Measurements from ENCODE around the gene HELZ. TPM values are rescaled to one million over a fixed set of nuclear protein-coding genes. Genes with fewer than 3 reads are reported as not detected.

HELZ gene
- total RNA-seq, 4 donors from 2014 or later, result 47.3 to 95.4 (median 61.3) TPM

DNA sequence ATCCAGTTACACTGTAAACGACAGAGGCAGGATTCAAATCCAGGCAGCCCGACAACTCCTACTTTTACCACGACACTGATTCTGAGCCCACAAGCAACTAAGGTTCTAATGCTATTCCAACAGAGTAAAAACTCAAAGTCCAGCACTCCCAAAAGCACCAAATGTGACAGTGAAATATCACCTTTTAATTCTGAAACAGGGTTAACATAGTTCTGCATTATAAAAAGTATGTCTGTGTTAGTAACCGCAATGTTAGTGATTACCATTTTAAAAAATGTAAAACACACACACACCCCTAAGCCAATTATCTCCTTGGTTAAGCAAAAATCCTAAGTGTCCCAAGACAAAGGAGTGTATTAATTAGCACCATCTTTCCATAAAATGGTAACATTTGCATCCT is 19.7 kb downstream of the HELZ start:
- Histone ChIP-seq H3K36me3 (peaks cover 0 to 4% (median 0%) of the 10 kb centered on the region in 3 donors), H3K9me3 (no peaks in the 10 kb centered on the region), H3K27me3 (no peaks in the 10 kb centered on the region), H3K4me3 (no peak overlapping the region), H3K27ac (no peak overlapping the region), H3K4me1 (peaks cover 0 to 48% (median under 1%) of the 10 kb centered on the region in 4 donors)
- DNase-seq (ENCODE audit: low spot score in 2 of 2), result no peak
- whole genome bisulfite sequencing, 2 donors, result 91 to 92% methylated on average over 4 of the region's 4 CpGs
- TF ChIP-seq EP300 (IDR thresholded peaks at IDR 0.05) (no peak), POLR2A (IDR thresholded peaks at IDR 0.05) (no peak)
- TF ChIP-seq, protein P1, sequence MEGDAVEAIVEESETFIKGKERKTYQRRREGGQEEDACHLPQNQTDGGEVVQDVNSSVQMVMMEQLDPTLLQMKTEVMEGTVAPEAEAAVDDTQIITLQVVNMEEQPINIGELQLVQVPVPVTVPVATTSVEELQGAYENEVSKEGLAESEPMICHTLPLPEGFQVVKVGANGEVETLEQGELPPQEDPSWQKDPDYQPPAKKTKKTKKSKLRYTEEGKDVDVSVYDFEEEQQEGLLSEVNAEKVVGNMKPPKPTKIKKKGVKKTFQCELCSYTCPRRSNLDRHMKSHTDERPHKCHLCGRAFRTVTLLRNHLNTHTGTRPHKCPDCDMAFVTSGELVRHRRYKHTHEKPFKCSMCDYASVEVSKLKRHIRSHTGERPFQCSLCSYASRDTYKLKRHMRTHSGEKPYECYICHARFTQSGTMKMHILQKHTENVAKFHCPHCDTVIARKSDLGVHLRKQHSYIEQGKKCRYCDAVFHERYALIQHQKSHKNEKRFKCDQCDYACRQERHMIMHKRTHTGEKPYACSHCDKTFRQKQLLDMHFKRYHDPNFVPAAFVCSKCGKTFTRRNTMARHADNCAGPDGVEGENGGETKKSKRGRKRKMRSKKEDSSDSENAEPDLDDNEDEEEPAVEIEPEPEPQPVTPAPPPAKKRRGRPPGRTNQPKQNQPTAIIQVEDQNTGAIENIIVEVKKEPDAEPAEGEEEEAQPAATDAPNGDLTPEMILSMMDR (IDR thresholded peaks at IDR 0.05), result no peak

DNA sequence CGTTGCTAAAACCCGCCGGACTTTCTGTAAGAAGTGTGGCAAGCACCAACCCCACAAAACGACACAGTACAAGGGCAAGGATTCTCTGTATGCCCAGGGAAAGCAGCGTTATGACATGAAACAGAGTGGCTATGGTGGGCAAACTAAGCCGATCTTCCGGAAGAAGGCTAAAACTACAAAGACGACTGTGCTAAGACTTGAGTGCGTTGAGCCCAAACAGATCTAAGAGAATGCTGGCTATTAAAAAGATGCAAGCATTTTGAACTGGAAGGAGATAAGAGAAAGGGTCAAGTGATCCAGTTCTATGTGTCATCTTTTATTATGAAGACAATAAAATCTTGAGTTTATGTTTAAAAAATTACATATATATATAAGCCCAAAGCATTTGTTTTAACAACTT is 20.3 kb downstream of the HELZ start:
- Histone ChIP-seq H3K4me1 (peaks cover 0 to 54% (median 3%) of the 10 kb centered on the region in 4 donors), H3K36me3 (peaks cover 0 to 4% (median 0%) of the 10 kb centered on the region in 3 donors), H3K9me3 (no peaks in the 10 kb centered on the region), H3K27ac (no peak overlapping the region), H3K4me3 (no peak overlapping the region), H3K27me3 (no peaks in the 10 kb centered on the region)
- DNase-seq (ENCODE audit: low spot score in 2 of 2), result no peak
- 95 to 97% methylated on average over 9 of the region's 9 CpGs for WGBS, 2 donors
- TF ChIP-seq, protein P1 (IDR thresholded peaks at IDR 0.05), result no peak
- TF ChIP-seq EP300 (IDR thresholded peaks at IDR 0.05) (no peak), POLR2A (IDR thresholded peaks at IDR 0.05) (no peak)

DNA sequence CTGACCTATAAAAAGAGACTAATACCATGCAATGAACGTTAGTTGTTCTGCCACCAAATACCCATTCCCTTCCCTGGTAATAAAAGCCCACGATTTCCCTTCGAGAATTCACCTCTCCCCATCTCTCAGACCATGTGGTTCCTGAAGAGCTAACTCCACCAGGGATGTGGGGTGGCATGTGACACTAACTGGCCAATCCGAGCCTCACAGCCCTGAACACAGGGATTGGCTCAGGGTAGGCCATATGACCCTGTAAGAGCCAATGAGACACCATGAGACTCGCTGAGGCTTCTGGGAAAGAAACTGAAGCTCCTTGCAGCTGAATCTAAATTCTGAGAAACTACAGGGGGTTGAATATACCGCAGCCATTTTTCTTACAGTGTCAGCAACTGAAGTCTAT is 21.1 kb downstream of the HELZ start:
- peaks cover 0 to 2% (median 0%) of the 10 kb centered on the region in 3 donors for H3K36me3 ChIP-seq
- no peak overlapping the region for H3K27ac ChIP-seq
- peaks cover 0 to 54% (median 4%) of the 10 kb centered on the region in 4 donors for H3K4me1 ChIP-seq
- no peak for DNase-seq (ENCODE audit: low spot score in 2 of 2)
- TF ChIP-seq EP300 (IDR thresholded peaks at IDR 0.05), result no peak
- no peak for TF ChIP-seq POLR2A (IDR thresholded peaks at IDR 0.05)
- TF ChIP-seq, protein P1 (IDR thresholded peaks at IDR 0.05), result no peak
- no peaks in the 10 kb centered on the region for H3K9me3 ChIP-seq
- H3K27me3 ChIP-seq, result no peaks in the 10 kb centered on the region
- 91 to 95% methylated on average over 6 of the region's 6 CpGs for WGBS, 2 donors
- no peak overlapping the region for H3K4me3 ChIP-seq

DNA sequence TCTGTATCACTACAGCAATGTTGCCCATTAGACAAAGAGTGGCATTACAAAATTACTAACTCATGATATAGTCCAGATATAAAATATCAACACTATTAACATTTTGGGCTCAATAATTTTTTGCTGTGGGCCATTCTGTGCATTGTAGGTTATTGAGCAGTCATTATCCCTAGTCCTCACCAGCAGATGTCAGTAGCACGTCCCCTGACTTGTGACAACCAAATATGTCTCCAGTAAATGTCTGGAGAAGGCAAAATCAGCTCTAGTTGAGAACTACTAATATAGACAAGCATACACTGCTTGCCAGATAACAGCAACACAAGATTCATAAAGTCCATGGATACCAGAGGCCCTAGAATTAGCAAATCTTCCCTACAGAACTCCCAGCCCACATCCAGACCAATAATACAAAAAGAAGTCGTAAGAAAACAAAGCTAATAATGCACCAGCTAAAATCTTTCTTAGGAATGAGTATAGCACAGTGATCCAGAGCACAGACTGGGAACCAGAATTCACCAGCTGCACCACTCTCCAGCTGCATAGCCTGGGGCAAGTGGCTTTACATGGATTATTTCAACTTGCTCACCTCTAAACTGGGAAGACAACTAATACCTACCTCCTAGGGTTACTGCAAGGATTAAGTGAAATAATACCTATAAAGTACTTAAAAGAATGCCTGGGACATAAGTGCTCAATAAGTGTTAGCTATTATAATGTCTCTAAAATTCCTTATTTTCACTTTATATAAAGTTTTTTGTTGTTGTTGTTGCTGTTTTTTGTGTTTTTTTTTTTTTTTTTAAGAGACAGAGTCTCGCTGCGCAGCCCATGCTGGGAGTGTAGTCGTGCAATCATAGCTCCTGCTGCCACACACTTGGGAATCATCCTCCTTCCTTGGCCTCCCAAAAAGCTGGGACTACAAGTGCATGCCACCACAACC is 23.7 kb downstream of the HELZ start:
- no peak overlapping the region for H3K27ac ChIP-seq
- no peaks in the 10 kb centered on the region for H3K9me3 ChIP-seq
- peak in 1 of 2 donors; percentile 51 for DNase-seq (ENCODE audit: low spot score in 2 of 2)
- H3K27me3 ChIP-seq, result no peaks in the 10 kb centered on the region
- no peaks in the 10 kb centered on the region for H3K36me3 ChIP-seq
- H3K4me3 ChIP-seq, result no peak overlapping the region
- WGBS, 2 donors, result 69 to 80% methylated on average over 5 of the region's 5 CpGs
- H3K4me1 ChIP-seq, result peaks cover 0 to 31% (median 10%) of the 10 kb centered on the region in 4 donors
- TF ChIP-seq POLR2A (IDR thresholded peaks at IDR 0.05), result no peak
- TF ChIP-seq EP300 (IDR thresholded peaks at IDR 0.05), result no peak
- TF ChIP-seq, protein P1 (IDR thresholded peaks at IDR 0.05), result peak in 4 of 5 experiments; percentile 20 to 45 (median 26)

DNA sequence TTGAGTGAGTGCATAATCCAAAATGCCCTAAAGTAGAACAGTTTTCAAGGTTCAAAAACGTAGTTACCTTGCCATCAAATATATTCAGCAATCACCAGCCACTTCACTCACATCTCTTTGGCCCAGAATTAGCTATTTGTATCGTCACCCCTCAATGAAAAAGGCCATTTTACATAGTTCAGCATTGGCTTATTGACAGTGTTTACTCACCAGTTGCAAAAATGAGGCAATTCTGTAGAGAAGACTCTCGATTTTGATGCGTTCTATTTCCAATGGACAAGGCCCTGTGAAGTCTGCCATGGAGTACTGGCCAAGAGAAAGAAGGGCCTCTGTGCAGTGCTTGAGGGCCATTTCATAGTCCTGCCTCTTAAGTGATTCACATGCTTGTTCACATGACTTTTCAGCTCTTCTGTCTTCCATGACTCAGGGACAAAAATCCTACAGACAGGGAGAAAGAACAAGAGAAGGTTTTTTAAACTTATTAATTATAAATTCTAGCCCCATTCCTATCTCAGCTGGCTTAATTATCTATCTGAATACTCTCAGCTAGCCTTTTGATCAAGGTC is 26.5 kb downstream of the HELZ start:
- H3K36me3 ChIP-seq, result peaks cover 0 to 16% (median 0%) of the 10 kb centered on the region in 3 donors
- TF ChIP-seq, protein P1 (IDR thresholded peaks at IDR 0.05), result no peak
- TF ChIP-seq EP300 (IDR thresholded peaks at IDR 0.05) (no peak), POLR2A (IDR thresholded peaks at IDR 0.05) (no peak)
- no peak overlapping the region for H3K4me3 ChIP-seq
- H3K27ac ChIP-seq, result peak overlapping the region in 1 of 4 donors; percentile 8
- WGBS, 2 donors, result 54 to 58% methylated on average over 4 of the region's 4 CpGs
- no peaks in the 10 kb centered on the region for H3K27me3 ChIP-seq
- H3K9me3 ChIP-seq, result no peaks in the 10 kb centered on the region
- DNase-seq (ENCODE audit: low spot score in 2 of 2), result no peak
- peaks cover 0 to 27% (median 12%) of the 10 kb centered on the region in 4 donors for H3K4me1 ChIP-seq
